ENCODE data around the gene KCNK7.

DNA sequence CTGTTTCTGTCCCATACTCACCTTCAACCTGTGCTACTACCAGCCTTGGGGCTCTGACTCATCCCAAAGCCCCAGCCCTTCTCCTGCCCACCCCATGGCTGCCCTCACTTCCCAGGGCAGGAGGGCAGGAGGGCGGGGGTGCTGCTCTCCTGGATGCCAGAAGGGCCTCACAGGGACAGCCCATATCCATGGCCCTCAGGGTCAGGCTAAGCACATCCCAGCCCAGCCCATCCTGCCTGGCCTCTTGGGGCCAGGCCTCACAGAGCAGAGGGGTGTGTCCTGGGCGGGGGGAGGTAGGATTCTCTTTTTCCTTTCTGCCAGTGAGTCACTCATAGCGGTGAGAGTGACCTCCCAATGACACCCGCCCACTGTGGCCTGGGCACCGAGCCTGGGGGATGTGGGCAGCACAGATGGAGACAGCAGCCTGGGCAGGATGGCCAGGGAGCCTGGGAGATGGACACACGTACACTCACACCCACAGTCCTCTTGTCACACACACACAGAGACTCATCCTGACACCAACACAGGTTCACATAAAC lies 39.8 kb downstream of the KCNK7 start:
- TF ChIP-seq, protein P1, sequence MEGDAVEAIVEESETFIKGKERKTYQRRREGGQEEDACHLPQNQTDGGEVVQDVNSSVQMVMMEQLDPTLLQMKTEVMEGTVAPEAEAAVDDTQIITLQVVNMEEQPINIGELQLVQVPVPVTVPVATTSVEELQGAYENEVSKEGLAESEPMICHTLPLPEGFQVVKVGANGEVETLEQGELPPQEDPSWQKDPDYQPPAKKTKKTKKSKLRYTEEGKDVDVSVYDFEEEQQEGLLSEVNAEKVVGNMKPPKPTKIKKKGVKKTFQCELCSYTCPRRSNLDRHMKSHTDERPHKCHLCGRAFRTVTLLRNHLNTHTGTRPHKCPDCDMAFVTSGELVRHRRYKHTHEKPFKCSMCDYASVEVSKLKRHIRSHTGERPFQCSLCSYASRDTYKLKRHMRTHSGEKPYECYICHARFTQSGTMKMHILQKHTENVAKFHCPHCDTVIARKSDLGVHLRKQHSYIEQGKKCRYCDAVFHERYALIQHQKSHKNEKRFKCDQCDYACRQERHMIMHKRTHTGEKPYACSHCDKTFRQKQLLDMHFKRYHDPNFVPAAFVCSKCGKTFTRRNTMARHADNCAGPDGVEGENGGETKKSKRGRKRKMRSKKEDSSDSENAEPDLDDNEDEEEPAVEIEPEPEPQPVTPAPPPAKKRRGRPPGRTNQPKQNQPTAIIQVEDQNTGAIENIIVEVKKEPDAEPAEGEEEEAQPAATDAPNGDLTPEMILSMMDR (IDR thresholded peaks at IDR 0.05 in 2 of 3, conservative IDR thresholded peaks at IDR 0.05 in 1 of 3; ENCODE audit: borderline replicate concordance in 1 of 3, insufficient read depth in 1 of 3, low read depth in 2 of 3, low read length in 2 of 3): no peak
- peak; percentile 77 for TF ChIP-seq POLR2AphosphoS5 (IDR thresholded peaks at IDR 0.05; ENCODE audit: low read depth, low read length)
